ENCODE results near the gene C2orf74. TPM values are rescaled to one million over a fixed set of nuclear protein-coding genes. Genes with fewer than 3 reads are reported as not detected.

C2orf74 gene
- 10 to 100 TPM; 13.3 to 14.0 TPM for total RNA-seq

DNA sequence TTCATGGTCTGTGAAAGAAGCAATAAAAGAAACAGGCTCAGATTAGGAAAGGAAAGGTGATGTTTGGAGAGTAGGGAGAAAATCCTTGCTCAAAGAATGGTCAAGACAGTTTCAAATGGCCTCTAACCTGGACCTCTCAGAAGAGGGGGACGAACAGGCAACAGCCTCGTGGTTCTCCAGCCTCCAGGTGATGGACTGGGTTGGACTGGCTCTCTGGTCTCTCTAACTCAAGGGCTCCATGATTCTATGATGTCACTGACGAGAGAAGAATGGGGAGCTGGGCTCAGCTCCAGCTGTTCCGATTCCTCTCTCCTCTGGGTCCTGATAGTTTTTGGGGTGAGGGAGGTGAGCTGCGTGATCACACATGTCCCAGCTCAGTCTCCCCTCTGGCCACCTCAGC is at the start of gene C2orf74:
TSS of gene C2orf74 (plus strand) at position 301 of the 400 bp plus-strand sequence. CDS start 327 bp downstream, outside the sequence.
- ChIA-PET POLR2A (interaction anchor here (1.4 kb wide), 1 partner anchor 16 kb away, joined by 3 read pairs; no protein-coding TSS in a partner anchor), CTCF (interaction anchor here (0.9 to 1.1 kb wide), 2 partner anchors 12 to 155 kb away, joined by 3 read pairs; no protein-coding TSS in a partner anchor)
- TF ChIP-seq, protein P1, sequence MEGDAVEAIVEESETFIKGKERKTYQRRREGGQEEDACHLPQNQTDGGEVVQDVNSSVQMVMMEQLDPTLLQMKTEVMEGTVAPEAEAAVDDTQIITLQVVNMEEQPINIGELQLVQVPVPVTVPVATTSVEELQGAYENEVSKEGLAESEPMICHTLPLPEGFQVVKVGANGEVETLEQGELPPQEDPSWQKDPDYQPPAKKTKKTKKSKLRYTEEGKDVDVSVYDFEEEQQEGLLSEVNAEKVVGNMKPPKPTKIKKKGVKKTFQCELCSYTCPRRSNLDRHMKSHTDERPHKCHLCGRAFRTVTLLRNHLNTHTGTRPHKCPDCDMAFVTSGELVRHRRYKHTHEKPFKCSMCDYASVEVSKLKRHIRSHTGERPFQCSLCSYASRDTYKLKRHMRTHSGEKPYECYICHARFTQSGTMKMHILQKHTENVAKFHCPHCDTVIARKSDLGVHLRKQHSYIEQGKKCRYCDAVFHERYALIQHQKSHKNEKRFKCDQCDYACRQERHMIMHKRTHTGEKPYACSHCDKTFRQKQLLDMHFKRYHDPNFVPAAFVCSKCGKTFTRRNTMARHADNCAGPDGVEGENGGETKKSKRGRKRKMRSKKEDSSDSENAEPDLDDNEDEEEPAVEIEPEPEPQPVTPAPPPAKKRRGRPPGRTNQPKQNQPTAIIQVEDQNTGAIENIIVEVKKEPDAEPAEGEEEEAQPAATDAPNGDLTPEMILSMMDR (IDR thresholded peaks at IDR 0.05) = no peak
- intact Hi-C loops (cut with micrococcal nuclease) = no loop called here
- no peaks in the 10 kb centered on the region for H3K9me3 Mint-ChIP-seq
- DNase-seq = no peak
- H3K36me3 Mint-ChIP-seq (ENCODE audit: low read depth) = peaks cover 27% of the 10 kb centered on the region
- H3K27ac Mint-ChIP-seq = no peak within 1 kb of the TSS
- H3K27me3 Mint-ChIP-seq = no peaks in the 10 kb centered on the region
- H3K4me3 Mint-ChIP-seq = no peak within 1 kb of the TSS
- H3K4me1 Mint-ChIP-seq (ENCODE audit: low read depth) = peaks cover 7% of the 10 kb centered on the region
- ATAC-seq = no peak

DNA sequence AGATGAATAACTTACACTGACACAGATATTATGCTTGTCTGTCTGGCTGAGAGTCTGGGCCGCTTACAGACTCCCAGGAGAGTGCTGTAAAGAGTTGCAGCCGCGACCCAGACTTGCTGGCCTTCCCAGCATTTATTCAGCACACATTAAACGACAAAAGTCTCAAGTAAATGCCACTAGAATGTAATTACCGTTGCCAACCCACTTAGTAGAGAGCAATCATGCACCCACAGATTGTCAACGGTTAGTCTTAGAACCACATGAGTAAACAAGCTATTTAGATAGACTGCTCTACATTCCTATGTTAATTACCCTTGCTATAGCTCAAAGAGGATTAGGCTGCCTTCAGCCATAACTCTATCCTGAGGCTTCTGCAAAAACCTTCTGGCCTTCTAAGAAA is 47.8 kb upstream of the C2orf74 start:
- POLR2A ChIA-PET = no interaction called here
- Mint-ChIP-seq H3K36me3 (ENCODE audit: low read depth) (no peaks in the 10 kb centered on the region), H3K27ac (no peak overlapping the region), H3K4me3 (no peak overlapping the region), H3K9me3 (peaks cover 2% of the 10 kb centered on the region), H3K4me1 (ENCODE audit: low read depth) (peaks cover 10% of the 10 kb centered on the region), H3K27me3 (no peaks in the 10 kb centered on the region)
- DNase-seq (no peak), ATAC-seq (no peak)
- intact Hi-C loops (cut with micrococcal nuclease) = no loop called here
- CTCF ChIA-PET = no interaction called here
- TF ChIP-seq, protein P1 (IDR thresholded peaks at IDR 0.05) = no peak

DNA sequence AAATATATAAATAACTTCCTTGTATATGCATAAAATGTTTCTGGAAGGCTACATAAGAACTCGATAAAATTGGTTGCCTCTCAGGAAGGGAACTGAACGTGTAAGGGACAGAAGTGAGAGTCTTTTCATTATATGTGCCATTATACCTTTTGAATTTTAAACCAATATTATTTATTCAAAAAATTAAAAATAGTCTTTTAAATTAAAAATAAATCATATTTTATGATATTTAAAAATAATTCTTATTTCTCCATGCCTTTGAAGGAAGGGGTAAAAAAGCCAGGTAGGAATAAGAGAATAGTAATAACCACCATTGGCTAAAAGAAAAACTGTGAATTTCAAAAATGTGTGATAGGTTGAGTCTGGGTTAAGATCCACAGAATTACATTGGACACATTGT is 45.7 kb upstream of the C2orf74 start:
- POLR2A ChIA-PET = no interaction called here
- peaks cover 2% of the 10 kb centered on the region for H3K9me3 Mint-ChIP-seq
- no peak overlapping the region for H3K27ac Mint-ChIP-seq

DNA sequence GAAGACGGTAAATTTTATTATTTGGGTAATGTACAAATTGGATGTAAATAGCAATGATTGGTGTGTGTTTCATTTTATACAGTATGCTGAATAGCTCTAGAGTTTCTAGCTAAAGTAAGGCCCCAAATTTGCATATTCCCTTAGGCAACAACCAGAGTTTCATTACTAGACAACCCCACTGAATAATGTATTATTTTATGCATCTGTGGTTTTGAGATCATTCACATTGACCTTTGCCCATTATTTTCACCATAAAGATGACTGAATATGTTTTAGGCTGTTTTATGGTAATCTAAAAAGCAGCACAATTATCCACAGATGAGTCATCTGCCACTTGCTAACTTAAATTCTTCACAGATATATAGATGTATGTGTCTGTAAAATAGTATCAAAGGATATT is 44.5 kb upstream of the C2orf74 start:
- CTCF ChIA-PET = interaction anchor here (0.6 to 0.7 kb wide), 2 partner anchors 40 to 372 kb away, joined by 3 read pairs; no protein-coding TSS in a partner anchor
- no peaks in the 10 kb centered on the region for H3K36me3 Mint-ChIP-seq (ENCODE audit: low read depth)
- H3K4me3 Mint-ChIP-seq = no peak overlapping the region
- intact Hi-C loops (cut with micrococcal nuclease) = no loop called here
- peaks cover 10% of the 10 kb centered on the region for H3K4me1 Mint-ChIP-seq (ENCODE audit: low read depth)
- POLR2A ChIA-PET = no interaction called here
- DNase-seq = no peak
- no peaks in the 10 kb centered on the region for H3K27me3 Mint-ChIP-seq
- H3K27ac Mint-ChIP-seq = no peak overlapping the region
- TF ChIP-seq, protein P1 (IDR thresholded peaks at IDR 0.05) = no peak
- H3K9me3 Mint-ChIP-seq = peaks cover 2% of the 10 kb centered on the region
- peak; percentile 71 for ATAC-seq

More for the DNA sequence above, 45.7 kb upstream of the C2orf74 start:
- no peak for ATAC-seq
- Mint-ChIP-seq H3K36me3 (ENCODE audit: low read depth) (no peaks in the 10 kb centered on the region), H3K27me3 (no peaks in the 10 kb centered on the region), H3K4me1 (ENCODE audit: low read depth) (peaks cover 10% of the 10 kb centered on the region), H3K4me3 (no peak overlapping the region)
- intact Hi-C loops (cut with micrococcal nuclease) = no loop called here
- DNase-seq = no peak
- TF ChIP-seq, protein P1 (IDR thresholded peaks at IDR 0.05) = no peak
- CTCF ChIA-PET = no interaction called here

DNA sequence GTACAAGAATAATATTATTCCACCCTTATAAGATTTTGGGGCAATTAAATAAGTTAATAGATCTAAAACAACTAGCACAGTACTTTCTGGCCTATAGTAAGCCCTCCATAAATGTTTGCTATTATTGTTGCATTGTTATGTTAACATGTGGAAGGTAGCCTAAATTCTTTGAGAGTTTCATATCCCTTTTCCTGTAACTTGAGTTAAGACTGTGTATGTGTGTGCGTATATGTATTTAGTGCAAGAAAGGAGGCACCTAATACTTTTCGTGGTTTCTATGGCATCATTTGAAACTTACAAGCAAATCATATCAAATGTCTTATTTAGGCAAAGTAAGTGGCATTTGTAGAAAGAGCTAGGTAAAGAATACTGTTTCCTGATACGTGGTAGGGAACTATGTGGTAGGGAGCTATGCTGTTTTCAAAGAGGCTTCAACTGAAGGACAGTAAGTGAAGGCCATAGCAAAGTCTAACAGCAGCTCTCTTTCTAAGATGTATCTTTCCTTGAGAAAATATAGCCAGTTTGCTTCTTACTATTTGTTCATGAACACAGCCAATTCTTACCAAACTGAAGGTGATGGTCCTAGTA is 36.8 kb upstream of the C2orf74 start:
- Mint-ChIP-seq H3K36me3 (ENCODE audit: low read depth) (peaks cover 3% of the 10 kb centered on the region), H3K9me3 (no peaks in the 10 kb centered on the region), H3K4me1 (ENCODE audit: low read depth) (no peaks in the 10 kb centered on the region), H3K27ac (no peak overlapping the region), H3K4me3 (no peak overlapping the region), H3K27me3 (no peaks in the 10 kb centered on the region)
- ChIA-PET POLR2A (no interaction called here), CTCF (interaction anchor here (1.6 kb wide), 1 partner anchor 25 kb away, joined by 3 read pairs; no protein-coding TSS in a partner anchor)
- intact Hi-C loops (cut with micrococcal nuclease) = no loop called here
- DNase-seq (no peak), ATAC-seq (no peak)
- TF ChIP-seq, protein P1 (IDR thresholded peaks at IDR 0.05) = no peak
